Measurements from ENCODE around the gene GALNT1.

- no peak for TF ChIP-seq ZNF274 (IDR thresholded peaks at IDR 0.05; ENCODE audit: low read depth, low read length)
- TF ChIP-seq EZH2phosphoT487 (IDR thresholded peaks at IDR 0.05; ENCODE audit: borderline replicate concordance): no peak
- no peak for TF ChIP-seq YY1 (IDR thresholded peaks at IDR 0.05; ENCODE audit: extremely low read depth, insufficient replicate concordance, low read depth, low read length)
- no peak for TF ChIP-seq CTCF (IDR thresholded peaks at IDR 0.05 in 2 of 3, conservative IDR thresholded peaks at IDR 0.05 in 1 of 3; ENCODE audit: borderline replicate concordance in 1 of 3, insufficient read depth in 1 of 3, low read depth in 2 of 3, low read length in 2 of 3)
- TF ChIP-seq, protein P1, sequence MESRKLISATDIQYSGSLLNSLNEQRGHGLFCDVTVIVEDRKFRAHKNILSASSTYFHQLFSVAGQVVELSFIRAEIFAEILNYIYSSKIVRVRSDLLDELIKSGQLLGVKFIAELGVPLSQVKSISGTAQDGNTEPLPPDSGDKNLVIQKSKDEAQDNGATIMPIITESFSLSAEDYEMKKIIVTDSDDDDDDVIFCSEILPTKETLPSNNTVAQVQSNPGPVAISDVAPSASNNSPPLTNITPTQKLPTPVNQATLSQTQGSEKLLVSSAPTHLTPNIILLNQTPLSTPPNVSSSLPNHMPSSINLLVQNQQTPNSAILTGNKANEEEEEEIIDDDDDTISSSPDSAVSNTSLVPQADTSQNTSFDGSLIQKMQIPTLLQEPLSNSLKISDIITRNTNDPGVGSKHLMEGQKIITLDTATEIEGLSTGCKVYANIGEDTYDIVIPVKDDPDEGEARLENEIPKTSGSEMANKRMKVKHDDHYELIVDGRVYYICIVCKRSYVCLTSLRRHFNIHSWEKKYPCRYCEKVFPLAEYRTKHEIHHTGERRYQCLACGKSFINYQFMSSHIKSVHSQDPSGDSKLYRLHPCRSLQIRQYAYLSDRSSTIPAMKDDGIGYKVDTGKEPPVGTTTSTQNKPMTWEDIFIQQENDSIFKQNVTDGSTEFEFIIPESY (IDR thresholded peaks at IDR 0.05; ENCODE audit: extremely low read depth, insufficient replicate concordance, low read length): no peak
Measured at GRCh38 chr18:35604369-35604768, 22.8 kb downstream of the GALNT1 start.
